Measurements from ENCODE around the gene DMRTC1B. TPM values are rescaled to one million over a fixed set of nuclear protein-coding genes. Genes with fewer than 3 reads are reported as not detected.
"Not testable (repeated sequence)": the region's sequence is repeated elsewhere in the genome, so short reads cannot be mapped to it uniquely, and the experiment has no call there.

The DMRTC1B gene
- total and polyA plus RNA-seq, 2 experiments from 2014 or later: not detected

- DNase-seq (ENCODE audit: low spot score); H3K36me3 Mint-ChIP-seq (ENCODE audit: low read depth); H3K4me3 ChIP-seq; H3K4me1 ChIP-seq (ENCODE audit: insufficient read depth); H3K27ac Mint-ChIP-seq; H3K27me3 Mint-ChIP-seq (ENCODE audit: insufficient read depth, low read depth, poor library complexity); H4K20me1 ChIP-seq (replicated peaks; ENCODE audit: insufficient read depth); H3K79me2 ChIP-seq (replicated peaks; ENCODE audit: insufficient read depth); H3K27ac ChIP-seq (ENCODE audit: low read depth); H3K27me3 ChIP-seq (ENCODE audit: insufficient read depth); H3K4me2 ChIP-seq; H3K36me3 ChIP-seq (ENCODE audit: insufficient read depth); H3K4me1 Mint-ChIP-seq; H3K9me3 Mint-ChIP-seq; H3F3A ChIP-seq (replicated peaks; ENCODE audit: low read depth); H2AFZ ChIP-seq; H3K9me2 ChIP-seq (ENCODE audit: insufficient read depth); H3K4me3 Mint-ChIP-seq: not testable (repeated sequence)
- peak; percentile 19; the same call in 1 of the 3 replicates for ATAC-seq
These were observed 1.5 kb downstream of the DMRTC1B start for GRCh38 chrX:72778146-72778545.

- H3K4me2 ChIP-seq; H3K4me3 ChIP-seq; H3K27ac ChIP-seq (ENCODE audit: low read depth); H3K27me3 ChIP-seq (ENCODE audit: insufficient read depth); H3K9me2 ChIP-seq (ENCODE audit: insufficient read depth); H2AFZ ChIP-seq; H3K79me2 ChIP-seq (replicated peaks; ENCODE audit: insufficient read depth); H4K20me1 ChIP-seq (replicated peaks; ENCODE audit: insufficient read depth); ATAC-seq; H3K4me3 Mint-ChIP-seq; H3K36me3 ChIP-seq (ENCODE audit: insufficient read depth); DNase-seq (ENCODE audit: low spot score); H3K36me3 Mint-ChIP-seq (ENCODE audit: low read depth); H3K9me3 Mint-ChIP-seq; H3K27me3 Mint-ChIP-seq (ENCODE audit: insufficient read depth, low read depth, poor library complexity); H3K4me1 Mint-ChIP-seq; H3F3A ChIP-seq (replicated peaks; ENCODE audit: low read depth); H3K4me1 ChIP-seq (ENCODE audit: insufficient read depth); H3K27ac Mint-ChIP-seq: not testable (repeated sequence)
These were observed 5.9 kb downstream of the DMRTC1B start, which contains the start of gene FAM236B for GRCh38 chrX:72782560-72782959. FAM236B (minus strand) TSS chrX:72782660; CDS start chrX:72782560, 100 bp downstream.

- H3K4me1 ChIP-seq (ENCODE audit: insufficient read depth); H4K20me1 ChIP-seq (replicated peaks; ENCODE audit: insufficient read depth); H3K36me3 Mint-ChIP-seq (ENCODE audit: low read depth); H3K27me3 Mint-ChIP-seq (ENCODE audit: insufficient read depth, low read depth, poor library complexity); H3K4me2 ChIP-seq; H3K36me3 ChIP-seq (ENCODE audit: insufficient read depth); ATAC-seq; H3K9me3 Mint-ChIP-seq; H3K27ac Mint-ChIP-seq; H3K9me2 ChIP-seq (ENCODE audit: insufficient read depth); H3K4me1 Mint-ChIP-seq; H3K27me3 ChIP-seq (ENCODE audit: insufficient read depth); H3K4me3 ChIP-seq; H2AFZ ChIP-seq; H3F3A ChIP-seq (replicated peaks; ENCODE audit: low read depth); DNase-seq (ENCODE audit: low spot score); H3K27ac ChIP-seq (ENCODE audit: low read depth); H3K79me2 ChIP-seq (replicated peaks; ENCODE audit: insufficient read depth); H3K4me3 Mint-ChIP-seq: not testable (repeated sequence)
These were observed 6.8 kb downstream of the DMRTC1B start for GRCh38 chrX:72783365-72783936.

GRCh38 chrX:72783964-72784363 lies 7.3 kb downstream of the DMRTC1B start:
- H3K4me1 Mint-ChIP-seq; H3K27me3 ChIP-seq (ENCODE audit: insufficient read depth); H4K20me1 ChIP-seq (replicated peaks; ENCODE audit: insufficient read depth); H3K9me3 Mint-ChIP-seq; H3K36me3 ChIP-seq (ENCODE audit: insufficient read depth); H3K4me2 ChIP-seq; H3K79me2 ChIP-seq (replicated peaks; ENCODE audit: insufficient read depth); H3K27ac ChIP-seq (ENCODE audit: low read depth); DNase-seq (ENCODE audit: low spot score); H3K27me3 Mint-ChIP-seq (ENCODE audit: insufficient read depth, low read depth, poor library complexity); H3K4me3 Mint-ChIP-seq; H3K27ac Mint-ChIP-seq; H3K4me3 ChIP-seq; H2AFZ ChIP-seq; H3K36me3 Mint-ChIP-seq (ENCODE audit: low read depth); H3K9me2 ChIP-seq (ENCODE audit: insufficient read depth); H3K4me1 ChIP-seq (ENCODE audit: insufficient read depth); H3F3A ChIP-seq (replicated peaks; ENCODE audit: low read depth): not testable (repeated sequence)
- peak; percentile 68 for ATAC-seq

- ATAC-seq; H3F3A ChIP-seq (replicated peaks; ENCODE audit: low read depth); H2AFZ ChIP-seq; H3K36me3 Mint-ChIP-seq (ENCODE audit: low read depth); H3K27me3 ChIP-seq (ENCODE audit: insufficient read depth); H3K9me3 Mint-ChIP-seq; H3K9me2 ChIP-seq (ENCODE audit: insufficient read depth); H3K36me3 ChIP-seq (ENCODE audit: insufficient read depth); H3K27ac ChIP-seq (ENCODE audit: low read depth); H3K4me1 Mint-ChIP-seq; DNase-seq (ENCODE audit: low spot score); H3K27ac Mint-ChIP-seq; H3K4me1 ChIP-seq (ENCODE audit: insufficient read depth); H4K20me1 ChIP-seq (replicated peaks; ENCODE audit: insufficient read depth); H3K79me2 ChIP-seq (replicated peaks; ENCODE audit: insufficient read depth); H3K4me2 ChIP-seq; H3K4me3 ChIP-seq; H3K4me3 Mint-ChIP-seq; H3K27me3 Mint-ChIP-seq (ENCODE audit: insufficient read depth, low read depth, poor library complexity): not testable (repeated sequence)
These were observed 11.5 kb downstream of the DMRTC1B start for GRCh38 chrX:72788142-72788541.

GRCh38 chrX:72790390-72790789 lies 13.7 kb downstream of the DMRTC1B start:
- not testable (repeated sequence) for H3K4me1 ChIP-seq (ENCODE audit: insufficient read depth); H3K9me3 Mint-ChIP-seq; H3K27ac Mint-ChIP-seq; H3K4me1 Mint-ChIP-seq; H2AFZ ChIP-seq; H4K20me1 ChIP-seq (replicated peaks; ENCODE audit: insufficient read depth); H3K4me3 Mint-ChIP-seq; H3K79me2 ChIP-seq (replicated peaks; ENCODE audit: insufficient read depth); H3K36me3 Mint-ChIP-seq (ENCODE audit: low read depth); H3K4me2 ChIP-seq; H3K9me2 ChIP-seq (ENCODE audit: insufficient read depth); DNase-seq (ENCODE audit: low spot score); H3K27me3 ChIP-seq (ENCODE audit: insufficient read depth); H3F3A ChIP-seq (replicated peaks; ENCODE audit: low read depth); ATAC-seq; H3K27ac ChIP-seq (ENCODE audit: low read depth); H3K4me3 ChIP-seq; H3K27me3 Mint-ChIP-seq (ENCODE audit: insufficient read depth, low read depth, poor library complexity); H3K36me3 ChIP-seq (ENCODE audit: insufficient read depth)

- H3F3A ChIP-seq (replicated peaks; ENCODE audit: low read depth); H3K27me3 Mint-ChIP-seq (ENCODE audit: insufficient read depth, low read depth, poor library complexity); H3K4me1 ChIP-seq (ENCODE audit: insufficient read depth); H3K4me3 ChIP-seq; H3K36me3 Mint-ChIP-seq (ENCODE audit: low read depth); H3K79me2 ChIP-seq (replicated peaks; ENCODE audit: insufficient read depth); DNase-seq (ENCODE audit: low spot score); H3K27ac ChIP-seq (ENCODE audit: low read depth); H3K27ac Mint-ChIP-seq; H3K36me3 ChIP-seq (ENCODE audit: insufficient read depth); ATAC-seq; H3K4me2 ChIP-seq; H3K4me1 Mint-ChIP-seq; H3K9me3 Mint-ChIP-seq; H3K27me3 ChIP-seq (ENCODE audit: insufficient read depth); H3K4me3 Mint-ChIP-seq; H2AFZ ChIP-seq; H4K20me1 ChIP-seq (replicated peaks; ENCODE audit: insufficient read depth); H3K9me2 ChIP-seq (ENCODE audit: insufficient read depth): not testable (repeated sequence)
These were observed 31.4 kb downstream of the DMRTC1B start, which contains the start of gene FAM236D for GRCh38 chrX:72808110-72808509. FAM236D (minus strand) TSS chrX:72808210; CDS start chrX:72808110, 100 bp downstream.
